ENCODE data around the gene UBE2E1. TPM values are rescaled to one million over a fixed set of nuclear protein-coding genes. Genes with fewer than 3 reads are reported as not detected.

Gene UBE2E1
- total and polyA plus RNA-seq, 2 of the 4 experiments (the other 2 are of a cell fraction): 54.1 to 91.6 TPM

DNA sequence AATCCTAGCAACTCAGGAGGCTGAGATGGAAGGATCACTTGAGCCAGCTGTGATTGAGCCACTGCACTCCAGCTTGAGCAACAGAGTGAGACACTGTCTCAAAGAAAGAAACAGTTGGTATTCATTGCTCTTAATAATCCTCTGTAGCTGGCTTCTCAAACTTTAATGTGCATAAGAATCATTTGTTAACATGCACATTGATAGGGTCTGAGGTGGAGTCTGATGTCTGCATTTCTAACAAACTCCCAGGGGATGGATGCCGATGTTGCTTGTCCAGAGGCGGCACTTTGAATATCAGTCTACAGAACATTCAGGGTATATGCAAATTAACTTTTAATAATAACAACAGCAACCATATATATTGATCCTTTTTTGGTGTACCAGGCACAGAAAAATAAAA is 71.2 kb downstream of the UBE2E1 start:
- no CpG with 5 or more reads among the region's 2 CpGs for whole genome bisulfite sequencing, 2 experiments (ENCODE audit: extremely low coverage in 2 of 2, insufficient read length in 1 of 2)
- CTCF ChIA-PET: interaction anchor here (1.6 kb wide), 1 partner anchor 12 kb away, joined by 5 read pairs; no protein-coding TSS in a partner anchor
- dilution Hi-C loops (cut with HindIII; ENCODE audit: low sequenced_read_pairs, unreplicated experiment): no loop called here

More for the DNA sequence above, 71.2 kb downstream of the UBE2E1 start:
- H2BK5ac ChIP-seq (ENCODE audit: low read depth, low read length, poor library complexity, severe bottlenecking): no peak overlapping the region
- TF ChIP-seq MXI1 (IDR thresholded peaks at IDR 0.05; ENCODE audit: borderline replicate concordance, low read depth, low read length): no peak
- no peak overlapping the region for H4K8ac ChIP-seq (ENCODE audit: low read depth in 2 of 2, low read length in 2 of 2)
- no peak overlapping the region for H4K91ac ChIP-seq (ENCODE audit: insufficient read depth, low read depth, low read length)
- no peak for DNase-seq
- no peak overlapping the region for H2BK120ac ChIP-seq (ENCODE audit: low read depth, low read length)
- H3K27me3 ChIP-seq (ENCODE audit: control insufficient read depth, insufficient read depth, low read length): no peaks in the 10 kb centered on the region
- no TSS peak for BruUV-seq (replicated peaks)
- in situ Hi-C loops (cut with MboI; ENCODE audit: low sequenced_read_pairs) (loop anchor here (25.0 kb wide), 2 partner anchors 360 to 810 kb away; no protein-coding TSS in a partner anchor), intact Hi-C loops (cut with micrococcal nuclease) (loop anchor here (10.0 kb wide), 2 partner anchors 162 to 672 kb away; partner anchors contain the start of gene UBE2E2)
- H4K20me1 ChIP-seq (ENCODE audit: insufficient read depth, low read length): peaks cover 40% of the 10 kb centered on the region
- H2BK20ac ChIP-seq (ENCODE audit: low read depth, low read length): no peak overlapping the region
- H3K23ac ChIP-seq (ENCODE audit: low read depth, low read length): no peak overlapping the region
- no peak overlapping the region for H3K4me2 ChIP-seq (ENCODE audit: low read depth, low read length)
- no peak overlapping the region for H3K27ac ChIP-seq (ENCODE audit: insufficient read depth, low read length)
- no peak overlapping the region for H3K56ac ChIP-seq (ENCODE audit: extremely low read depth, insufficient read depth, low read length)
- no peak overlapping the region for H2AK9ac ChIP-seq (replicated peaks; ENCODE audit: low read depth, low read length, poor library complexity)
- no peaks in the 10 kb centered on the region for H3K9me3 ChIP-seq (ENCODE audit: control insufficient read depth, insufficient read depth, low read length)
- peaks cover 19 to 71% of the 10 kb centered on the region in 2 experiments for H3K79me1 ChIP-seq (ENCODE audit: low read depth in 1 of 2, low read length in 2 of 2)
- H2BK15ac ChIP-seq (ENCODE audit: low read depth, low read length): no peak overlapping the region
- peaks cover 5% of the 10 kb centered on the region for H3K9me1 ChIP-seq (ENCODE audit: insufficient read depth, low read length)
- no peak overlapping the region for H3K18ac ChIP-seq (ENCODE audit: low read depth, low read length)
- no peak overlapping the region for H2AFZ ChIP-seq (replicated peaks; ENCODE audit: low read length, poor library complexity)
- ATAC-seq (ENCODE audit: low read depth): no peak
- H3K14ac ChIP-seq (replicated peaks; ENCODE audit: low read depth, low read length): no peak overlapping the region
- H3K9ac ChIP-seq (ENCODE audit: low read depth, low read length): no peak overlapping the region
- H3K4ac ChIP-seq (ENCODE audit: low read depth, low read length): no peak overlapping the region
- peaks cover 16% of the 10 kb centered on the region for H3K4me1 ChIP-seq (ENCODE audit: control insufficient read depth, insufficient read depth, low read length)
- H3K4me3 ChIP-seq (ENCODE audit: insufficient read depth, low read depth, low read length): no peak overlapping the region
- no peak overlapping the region for H4K5ac ChIP-seq (ENCODE audit: low read depth, low read length)
- H2AK5ac ChIP-seq (ENCODE audit: low read depth, low read length): no peak overlapping the region
- H3K36me3 ChIP-seq (ENCODE audit: control insufficient read depth, insufficient read depth, low read length): peaks cover 3% of the 10 kb centered on the region; the same call in 1 of the 2 replicates
- POLR2A ChIA-PET (ENCODE audit: unreplicated experiment): interaction anchor here (1.5 kb wide), 1 partner anchor 40 kb away, joined by 6 read pairs; the partner anchor contains the start of genes NKIRAS1 and RPL15
